Mesothelial cell of epicardium (in vitro differentiated cells): ENCODE measurements around the gene KIAA1614. TPM values are rescaled to one million over a fixed set of nuclear protein-coding genes. Genes with fewer than 3 reads are reported as not detected.

ENCODE experiments used
- DNase-seq, 2 experiments: peaks; one replicate each; pipeline ENCODE4 v3.0.0; 2021; ENCODE audit warnings: low spot score in 2 of 2; ENCODE audit not compliant: unreplicated experiment in 2 of 2
- H3K27ac Mint-ChIP-seq: 2 replicates; pipeline ENCODE4 v1.8.0; 2021; ENCODE audit warnings: mixed read lengths
- H3K27me3 Mint-ChIP-seq: 2 replicates; pipeline ENCODE4 v1.8.0; 2021; ENCODE audit warnings: low read depth, mixed read lengths
- H3K36me3 Mint-ChIP-seq: 2 replicates; pipeline ENCODE4 v1.8.0; 2021; ENCODE audit warnings: mixed read lengths
- H3K4me1 Mint-ChIP-seq: 2 replicates; pipeline ENCODE4 v1.8.0; 2021; ENCODE audit warnings: mixed read lengths
- H3K4me3 Mint-ChIP-seq: 2 replicates; pipeline ENCODE4 v1.8.0; 2021; ENCODE audit warnings: mild to moderate bottlenecking, moderate library complexity, mixed read lengths
- H3K9me3 Mint-ChIP-seq: 2 replicates; pipeline ENCODE4 v1.8.0; 2021; ENCODE audit warnings: mixed read lengths
- total RNA-seq: library from RNA; stranded (reverse); gene quantifications from 3 replicates; pipeline ENCODE4 v1.2.1, GENCODE V29; 2021
- TF ChIP-seq, protein P1 (sequence below): fragments of 200-600 bp; sonication (generic); IDR thresholded peaks from one replicate; pipeline ENCODE4 v1.5.0; 2021; ENCODE audit warnings: antibody characterized with exemption; ENCODE audit not compliant: unreplicated experiment

KIAA1614 gene
- total RNA-seq, 1 donor from 2014 or later: 7.3 TPM

DNA sequence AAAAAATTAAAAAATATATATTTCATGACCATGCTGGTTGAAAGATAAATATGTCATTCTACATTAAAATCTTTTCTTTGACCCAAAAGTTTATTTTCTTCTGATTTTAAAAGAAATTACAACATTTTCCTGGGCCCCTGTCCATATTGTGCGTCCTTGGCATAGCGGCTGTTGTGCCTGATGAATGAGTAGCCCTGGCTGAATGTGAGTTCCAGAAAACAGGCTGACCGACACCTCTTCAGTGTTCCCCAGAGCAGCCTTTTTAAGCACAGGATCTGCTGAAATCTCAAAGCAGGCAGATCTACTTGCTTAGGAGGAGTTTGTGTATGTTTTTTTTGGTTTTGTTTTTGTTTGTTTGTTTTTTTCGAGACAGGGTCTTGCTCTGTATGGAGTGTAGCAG is 19.7 kb downstream of the KIAA1614 start:
- no peak for DNase-seq
- no peaks in the 10 kb centered on the region for H3K9me3 Mint-ChIP-seq
- no peaks in the 10 kb centered on the region for H3K27me3 Mint-ChIP-seq
- TF ChIP-seq, protein P1, sequence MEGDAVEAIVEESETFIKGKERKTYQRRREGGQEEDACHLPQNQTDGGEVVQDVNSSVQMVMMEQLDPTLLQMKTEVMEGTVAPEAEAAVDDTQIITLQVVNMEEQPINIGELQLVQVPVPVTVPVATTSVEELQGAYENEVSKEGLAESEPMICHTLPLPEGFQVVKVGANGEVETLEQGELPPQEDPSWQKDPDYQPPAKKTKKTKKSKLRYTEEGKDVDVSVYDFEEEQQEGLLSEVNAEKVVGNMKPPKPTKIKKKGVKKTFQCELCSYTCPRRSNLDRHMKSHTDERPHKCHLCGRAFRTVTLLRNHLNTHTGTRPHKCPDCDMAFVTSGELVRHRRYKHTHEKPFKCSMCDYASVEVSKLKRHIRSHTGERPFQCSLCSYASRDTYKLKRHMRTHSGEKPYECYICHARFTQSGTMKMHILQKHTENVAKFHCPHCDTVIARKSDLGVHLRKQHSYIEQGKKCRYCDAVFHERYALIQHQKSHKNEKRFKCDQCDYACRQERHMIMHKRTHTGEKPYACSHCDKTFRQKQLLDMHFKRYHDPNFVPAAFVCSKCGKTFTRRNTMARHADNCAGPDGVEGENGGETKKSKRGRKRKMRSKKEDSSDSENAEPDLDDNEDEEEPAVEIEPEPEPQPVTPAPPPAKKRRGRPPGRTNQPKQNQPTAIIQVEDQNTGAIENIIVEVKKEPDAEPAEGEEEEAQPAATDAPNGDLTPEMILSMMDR: no peak
- H3K36me3 Mint-ChIP-seq: peaks cover 5% of the 10 kb centered on the region
- H3K4me3 Mint-ChIP-seq: no peak overlapping the region
- H3K27ac Mint-ChIP-seq: no peak overlapping the region
- peaks cover 5% of the 10 kb centered on the region for H3K4me1 Mint-ChIP-seq

DNA sequence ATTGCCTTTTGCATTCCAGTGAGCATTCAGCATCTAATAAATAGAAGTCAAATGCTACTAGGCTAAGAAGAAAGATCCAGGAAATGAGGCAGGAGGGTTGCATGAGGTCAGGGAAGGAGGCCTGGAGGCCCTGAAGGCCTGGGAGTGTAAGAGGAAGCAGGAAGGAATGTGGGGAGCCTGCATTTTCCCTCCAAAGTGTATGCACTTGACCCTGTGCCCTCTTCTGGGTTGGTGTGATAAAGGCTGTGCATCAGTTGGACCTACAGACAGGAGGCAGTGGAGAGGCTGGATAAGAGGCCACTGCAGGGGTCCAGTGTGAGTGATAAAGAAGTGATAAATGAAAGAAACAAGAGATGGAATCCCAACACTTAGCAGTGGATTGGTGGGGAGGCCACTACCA is 20.4 kb downstream of the KIAA1614 start:
- Mint-ChIP-seq H3K9me3 (no peaks in the 10 kb centered on the region), H3K4me3 (no peak overlapping the region)
- TF ChIP-seq, protein P1: no peak

DNA sequence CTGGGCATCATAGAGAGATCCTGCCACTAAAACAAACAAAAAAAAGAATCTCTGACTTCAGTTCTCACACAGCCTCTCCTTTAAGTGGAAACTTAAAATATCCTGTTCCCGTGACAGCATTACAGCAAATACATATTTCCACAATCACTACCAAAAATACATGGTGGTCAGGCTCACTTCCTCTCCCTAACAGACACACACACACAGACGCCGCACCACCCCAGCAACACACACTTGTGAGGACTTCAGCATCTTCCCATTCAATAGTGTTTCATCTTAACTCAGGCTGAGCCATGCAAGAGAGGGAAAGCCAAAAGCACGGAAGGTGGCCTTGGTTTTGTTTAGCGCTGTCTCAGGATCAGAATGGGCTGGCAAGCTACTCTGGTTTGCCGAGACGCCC is 21.9 kb downstream of the KIAA1614 start:
- H3K4me1 Mint-ChIP-seq: no peaks in the 10 kb centered on the region
- TF ChIP-seq, protein P1: no peak
- H3K4me3 Mint-ChIP-seq: no peak overlapping the region
- DNase-seq: no peak
- H3K9me3 Mint-ChIP-seq: no peaks in the 10 kb centered on the region
- H3K27me3 Mint-ChIP-seq: no peaks in the 10 kb centered on the region
- peaks cover 3% of the 10 kb centered on the region for H3K36me3 Mint-ChIP-seq
- no peak overlapping the region for H3K27ac Mint-ChIP-seq

More for the DNA sequence above, 20.4 kb downstream of the KIAA1614 start:
- Mint-ChIP-seq H3K36me3 (peaks cover 5% of the 10 kb centered on the region), H3K4me1 (no peaks in the 10 kb centered on the region), H3K27ac (no peak overlapping the region), H3K27me3 (no peaks in the 10 kb centered on the region)
- DNase-seq: no peak

DNA sequence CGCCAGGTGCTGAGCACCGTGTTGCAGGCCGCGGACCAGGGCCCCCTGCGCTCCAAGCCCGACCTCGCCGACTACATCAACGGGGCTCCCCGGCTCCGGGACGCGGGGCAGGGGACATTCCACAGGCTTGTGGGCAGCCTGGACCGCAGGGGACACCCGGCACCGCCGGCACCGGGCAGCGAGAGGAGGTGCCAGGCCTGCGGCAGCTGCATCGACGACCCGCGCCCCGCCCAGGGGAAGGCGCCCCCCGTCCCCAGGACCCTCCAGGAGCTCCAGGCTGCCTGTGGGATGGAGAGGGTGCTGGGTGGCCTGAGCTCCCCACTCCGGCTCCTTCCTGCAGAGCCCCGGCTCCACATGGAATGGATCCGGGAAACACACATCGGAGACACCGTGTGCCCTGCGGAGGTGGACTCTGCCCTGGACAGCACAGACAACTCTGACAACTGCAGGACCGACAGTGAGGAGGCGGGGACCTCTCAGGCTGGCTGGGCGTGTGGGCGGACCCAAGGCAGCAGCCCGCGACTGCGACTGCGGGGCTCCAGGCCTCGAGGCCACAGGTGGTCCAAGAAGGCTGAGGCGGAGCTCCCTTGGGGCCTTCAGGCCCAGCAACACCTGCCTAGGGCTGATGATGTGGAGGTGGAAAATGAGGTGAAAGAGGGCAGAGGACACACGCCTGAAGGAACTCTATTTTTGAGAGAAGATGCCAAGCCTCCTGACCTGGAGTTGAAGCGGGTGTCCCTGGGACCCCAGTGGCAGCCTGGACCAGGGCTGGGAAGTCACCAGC is 22.8 kb downstream of the KIAA1614 start:
- H3K27ac Mint-ChIP-seq: no peak overlapping the region
- H3K4me1 Mint-ChIP-seq: no peaks in the 10 kb centered on the region
- no peaks in the 10 kb centered on the region for H3K27me3 Mint-ChIP-seq
- TF ChIP-seq, protein P1: no peak
- H3K36me3 Mint-ChIP-seq: peaks cover 3% of the 10 kb centered on the region
- no peak for DNase-seq
- H3K4me3 Mint-ChIP-seq: no peak overlapping the region
- no peaks in the 10 kb centered on the region for H3K9me3 Mint-ChIP-seq

DNA sequence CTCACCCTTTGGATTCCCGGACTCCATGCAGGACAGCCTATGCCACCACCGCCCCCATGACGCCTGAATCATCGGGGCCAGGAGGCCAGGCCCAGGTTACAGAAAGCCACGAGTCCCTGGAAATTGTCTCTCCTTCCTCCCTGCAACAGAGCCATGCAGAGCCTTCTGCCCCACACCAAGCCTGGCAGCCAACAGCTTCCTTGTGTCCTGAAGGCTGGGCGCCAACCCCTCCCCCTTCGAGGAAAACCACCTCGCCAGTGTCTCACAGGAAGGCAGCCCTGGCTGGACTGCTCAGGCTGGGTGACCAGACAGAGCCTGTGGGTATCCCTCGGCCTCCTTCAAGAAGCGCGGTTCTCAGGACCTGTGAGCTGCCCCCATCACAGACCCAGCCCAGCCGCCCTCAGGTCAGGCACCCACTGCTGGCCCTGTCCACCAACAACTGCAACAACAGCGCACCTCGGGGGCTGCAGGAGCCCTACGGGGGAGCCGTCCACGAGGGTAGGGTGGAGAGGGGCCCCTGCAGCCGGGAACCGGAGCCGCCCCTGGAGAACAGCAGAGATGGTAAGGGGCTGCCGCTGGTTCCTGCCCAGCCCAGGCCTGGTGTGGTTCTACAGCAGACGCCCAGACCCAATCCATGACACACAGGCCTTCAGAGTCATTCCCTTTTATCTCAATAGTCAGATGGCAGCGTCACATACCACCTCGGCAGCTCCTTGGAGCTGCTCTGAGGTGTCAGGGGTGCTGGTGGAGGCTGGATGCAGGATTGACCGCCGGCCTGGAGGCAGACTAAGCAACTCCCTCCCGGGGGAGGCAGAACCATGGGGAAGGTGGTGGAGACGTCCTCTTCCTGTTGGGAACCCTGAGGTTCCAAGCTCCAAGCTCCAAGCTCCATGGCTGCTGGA is 23.7 kb downstream of the KIAA1614 start:
- no peaks in the 10 kb centered on the region for H3K27me3 Mint-ChIP-seq
- no peak for DNase-seq
- no peaks in the 10 kb centered on the region for H3K9me3 Mint-ChIP-seq
- H3K36me3 Mint-ChIP-seq: peaks cover 3% of the 10 kb centered on the region
- no peak overlapping the region for H3K4me3 Mint-ChIP-seq
- TF ChIP-seq, protein P1: no peak
- no peak overlapping the region for H3K27ac Mint-ChIP-seq
- H3K4me1 Mint-ChIP-seq: no peaks in the 10 kb centered on the region
